Measurements from ENCODE around the gene MAPKBP1. TPM values are rescaled to one million over a fixed set of nuclear protein-coding genes. Genes with fewer than 3 reads are reported as not detected.
A peak's percentile ranks its signal among the peaks of the same experiment; 100 is the strongest.

Gene MAPKBP1
- total and polyA plus RNA-seq, 9 of the 15 experiments (the other 6 are each of a cell fraction or from before 2014, with no cell fraction given): 0.15 to 9.5 (median 4.5) TPM

GRCh38 chr15:41827290-41827879, 53.1 kb downstream of the MAPKBP1 start (continued):
- no peak for TF ChIP-seq GABPB2 (CRISPR knock-in tag; conservative IDR thresholded peaks at IDR 0.05)
- TF ChIP-seq MYC (IDR thresholded peaks at IDR 0.05; ENCODE audit: low read depth, low read length): 0 out of 2 replicates have a peak, but pooled peaks have one; percentile 3
- TF ChIP-seq MYC (CRISPR knock-in tag; IDR thresholded peaks at IDR 0.05; ENCODE audit: borderline replicate concordance, low read depth): no peak
- TF ChIP-seq NR2C1 (IDR thresholded peaks at IDR 0.05): no peak
- no peak for TF ChIP-seq NR2C1 (tag; IDR thresholded peaks at IDR 0.05)

DNA sequence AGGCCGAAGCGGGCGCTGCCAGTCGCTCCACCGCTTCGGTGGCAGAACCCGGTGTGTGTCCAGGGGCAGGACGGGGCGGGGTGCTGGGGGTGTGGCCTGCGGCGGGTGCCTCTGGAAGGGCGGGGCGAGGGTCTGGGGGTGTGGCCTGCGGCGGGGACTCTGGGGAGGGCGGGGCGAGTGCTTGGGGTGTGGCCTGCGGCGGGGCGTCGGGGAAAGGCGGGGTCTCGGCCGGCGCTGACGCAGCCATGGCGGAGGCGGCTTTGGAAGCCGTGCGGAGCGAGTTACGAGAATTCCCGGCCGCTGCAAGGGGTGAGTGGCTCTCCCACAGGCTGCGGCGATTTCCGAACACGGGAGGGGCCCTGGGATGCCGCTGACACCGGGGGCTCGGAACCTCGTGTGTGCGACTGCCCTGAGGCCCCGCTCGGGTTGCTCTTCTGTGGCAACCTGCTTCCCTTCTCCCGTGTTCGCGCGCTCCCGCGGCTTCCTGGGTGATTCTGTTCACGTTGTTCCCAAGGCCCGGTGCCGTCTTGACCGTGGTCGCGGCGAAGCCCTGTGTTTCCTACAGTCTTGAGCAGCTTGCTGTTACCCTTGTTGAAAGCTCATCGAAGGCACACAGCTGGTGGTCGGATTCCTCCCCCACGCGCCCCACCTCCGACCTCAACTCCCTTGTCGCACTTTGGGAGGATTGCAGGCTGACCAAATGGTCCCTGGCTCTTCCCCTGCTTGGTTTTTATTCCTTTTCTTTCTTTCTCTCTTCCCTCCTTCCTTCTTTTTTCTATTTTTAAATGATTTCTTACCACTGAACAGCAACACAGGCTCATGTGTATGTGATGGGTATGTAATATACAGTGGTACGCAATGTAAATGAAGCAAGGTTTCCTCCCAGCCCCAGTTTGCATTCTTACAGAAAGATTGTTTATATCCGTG, 53.9 kb downstream of the MAPKBP1 start, which contains the start of gene JMJD7:
Gene JMJD7, plus strand, starts transcription at position 213 of the 927 bp plus-strand sequence. Its CDS starts 33 bp downstream, at position 246.
- ChIA-PET POLR2A (interaction anchor here (0.6 to 1.0 kb wide), 3 partner anchors 13 to 27 kb away, joined by 3 read pairs; no protein-coding TSS in a partner anchor), CTCF (ENCODE audit: low intra/inter-chr PET ratio) (interaction anchor here (0.6 kb wide), 1 partner anchor 508 kb away, joined by 4 read pairs; no protein-coding TSS in a partner anchor)
- Histone ChIP-seq H3K27me3 (ENCODE audit: control insufficient read depth in 2 of 2, insufficient read depth in 2 of 2, low read length in 2 of 2) (no peaks in the 10 kb centered on the region), H3K79me2 (ENCODE audit: control insufficient read depth, insufficient read depth, low read length) (peaks cover 9% of the 10 kb centered on the region; the same call in 2 of the 3 replicates), H4K20me1 (replicated peaks; ENCODE audit: control insufficient read depth, insufficient read depth, low read length) (0 out of 2 replicates have a peak, but pooled peaks cover 3% of the 10 kb centered on the region), H3K27ac (ENCODE audit: extremely low read depth, low read depth, low read length) (peak within 1 kb of the TSS; percentile 12; the same call in 1 of the 3 replicates), H3K9ac (ENCODE audit: insufficient read depth in 1 of 2, low read depth in 2 of 2, low read length in 2 of 2) (peak within 1 kb of the TSS; percentile 65 to 98), H3K36me3 (ENCODE audit: control insufficient read depth, insufficient read depth, low read length) (peaks cover 10% of the 10 kb centered on the region; the same call in 1 of the 3 replicates), H3K4me2 (ENCODE audit: insufficient read depth, low read length) (peak within 1 kb of the TSS; percentile 87), H3K4me1 (replicated peaks in 1 of 2; ENCODE audit: control insufficient read depth in 2 of 2, insufficient read depth in 2 of 2, low read length in 2 of 2) (peaks cover 6 to 23% of the 10 kb centered on the region in 2 experiments; a peak in 2 of 5 replicates), H3K9me1 (ENCODE audit: control insufficient read depth, insufficient read depth, low read length) (no peaks in the 10 kb centered on the region), H3K9me3 (replicated peaks; ENCODE audit: control insufficient read depth, insufficient read depth, low read depth, low read length) (no peaks in the 10 kb centered on the region), H3K4me3 (peak within 1 kb of the TSS; percentile 52), H2AFZ (ENCODE audit: low read depth, low read length) (peak within 1 kb of the TSS; percentile 91)
- ATAC-seq (peak; percentile 97), DNase-seq (ENCODE audit: extremely low read depth in 1 of 4, low spot score in 3 of 4) (peak; percentile 90 to 100 (median 99)), FAIRE-seq (peak; percentile 85)
- WGBS (ENCODE audit: insufficient coverage, low coverage, missing lambda C conversion rate): 1% methylated on average over 32 of the region's 66 CpGs
- in situ Hi-C loops (cut with MboI) (no loop called here), intact Hi-C loops (cut with micrococcal nuclease) (no loop called here)
- BruUV-seq (replicated peaks): TSS peak; percentile 67
- TF ChIP-seq MTA1 (IDR thresholded peaks at IDR 0.05; ENCODE audit: borderline replicate concordance) (0 out of 2 replicates have a peak, but pooled peaks have one; percentile 19), DACH1 (IDR thresholded peaks at IDR 0.05; ENCODE audit: partially characterized antibody) (peak; percentile 58), CCNT2 (IDR thresholded peaks at IDR 0.05; ENCODE audit: borderline replicate concordance, extremely low read depth, insufficient read length, low read depth, low read length) (peak; percentile 72), TAF7 (tag; IDR thresholded peaks at IDR 0.05) (0 out of 2 replicates have a peak, but pooled peaks have one; percentile 37), TBP (optimal IDR thresholded peaks at IDR 0.05; ENCODE audit: low read depth, low read length) (peak; percentile 22), E2F6 (IDR thresholded peaks at IDR 0.05; ENCODE audit: borderline replicate concordance in 1 of 2, extremely low read depth in 1 of 2, insufficient read depth in 1 of 2, insufficient read length in 1 of 2, low read depth in 1 of 2, low read length in 1 of 2, poor library complexity in 1 of 2, severe bottlenecking in 1 of 2) (peak; percentile 46 to 49), KLF16 (IDR thresholded peaks at IDR 0.05) (no peak), SIN3B (IDR thresholded peaks at IDR 0.05; ENCODE audit: low read depth) (0 out of 2 replicates have a peak, but pooled peaks have one; percentile 10), SAP30 (IDR thresholded peaks at IDR 0.05; ENCODE audit: borderline replicate concordance, insufficient read depth, low read depth, low read length, poor library complexity, severe bottlenecking) (peak; percentile 74), ZNF133 (CRISPR knock-in tag; IDR thresholded peaks at IDR 0.05) (0 out of 2 replicates have a peak, but pooled peaks have one; percentile 26), NRF1 (conservative IDR thresholded peaks at IDR 0.05 in 1 of 2, IDR thresholded peaks at IDR 0.05 in 1 of 2) (peak; percentile 55 to 66; a peak in 3 of 4 replicates), SAFB (IDR thresholded peaks at IDR 0.05; ENCODE audit: borderline replicate concordance, low read depth, low read length) (peak; percentile 91), ZNF316 (IDR thresholded peaks at IDR 0.05) (no peak)

Measured in K562 (cell line).